MM.1S (cell line): ENCODE results near the gene CWF19L2.

Experiments used
- DNase-seq: peaks from one replicate; pipeline ENCODE4 v3.0.0-alpha.2; 2015
- H2AFZ ChIP-seq: fragments of 300-600 bp; sonication (generic); 2 replicates; pipeline ENCODE4 v1.6.0; 2016; ENCODE audit warnings: antibody characterized with exemption, low read length
- H3F3A ChIP-seq: fragments of 300-600 bp; sonication (generic); 2 replicates; pipeline ENCODE4 v1.6.1; 2016; ENCODE audit warnings: mild to moderate bottlenecking, antibody characterized with exemption, low read length, moderate library complexity, mixed read lengths; ENCODE audit not compliant: insufficient read depth
- H3K27ac ChIP-seq: fragments of 300-600 bp; sonication (generic); 2 replicates; pipeline ENCODE4 v1.5.1; 2016; ENCODE audit warnings: mild to moderate bottlenecking, low read length
- H3K27me3 ChIP-seq: fragments of 300-600 bp; sonication (generic); replicated peaks from 2 replicates; pipeline ENCODE4 v1.6.0; 2016; ENCODE audit warnings: low read length; ENCODE audit not compliant: insufficient read depth
- H3K36me3 ChIP-seq: fragments of 300-600 bp; sonication (generic); replicated peaks from 2 replicates; pipeline ENCODE4 v1.6.1; 2016; ENCODE audit warnings: mild to moderate bottlenecking, low read length, mixed read lengths; ENCODE audit not compliant: insufficient read depth
- H3K4me1 ChIP-seq: fragments of 300-600 bp; sonication (generic); 2 replicates; pipeline ENCODE4 v1.6.1; 2016; ENCODE audit warnings: low read length, mixed read lengths
- H3K4me2 ChIP-seq: fragments of 300-600 bp; sonication (generic); 2 replicates; pipeline ENCODE4 v1.6.0; 2016; ENCODE audit warnings: low read depth, low read length
- H3K4me3 ChIP-seq: fragments of 300-600 bp; sonication (generic); 2 replicates; pipeline ENCODE4 v1.5.1; 2016; ENCODE audit warnings: low read length, mixed read lengths
- H3K79me2 ChIP-seq: fragments of 300-600 bp; sonication (generic); 2 replicates; pipeline ENCODE4 v1.6.1; 2016; ENCODE audit warnings: mixed run types, low read length, mixed read lengths
- H3K9ac ChIP-seq: fragments of 300-600 bp; sonication (generic); 2 replicates; pipeline ENCODE4 v1.6.1; 2016; ENCODE audit warnings: low read length, mixed read lengths
- H3K9me2 ChIP-seq: fragments of 300-600 bp; sonication (generic); replicated peaks from 2 replicates; pipeline ENCODE4 v1.6.1; 2016; ENCODE audit warnings: mild to moderate bottlenecking, low read length, mixed read lengths; ENCODE audit not compliant: insufficient read depth
- H3K9me3 ChIP-seq: fragments of 300-600 bp; sonication (generic); replicated peaks from 2 replicates; pipeline ENCODE4 v1.6.1; 2016; ENCODE audit warnings: mild to moderate bottlenecking, low read length, mixed read lengths; ENCODE audit not compliant: insufficient read depth
- H4K20me1 ChIP-seq: fragments of 300-600 bp; sonication (generic); 2 replicates; pipeline ENCODE4 v1.6.1; 2016; ENCODE audit warnings: mild to moderate bottlenecking, low read length, moderate library complexity, mixed read lengths; ENCODE audit not compliant: insufficient read depth
- EZH2 ChIP-seq: fragments of 300-600 bp; sonication (generic); optimal IDR thresholded peaks from 2 replicates; pipeline ENCODE3; 2017; ENCODE audit warnings: low read depth, mild to moderate bottlenecking, antibody characterized with exemption, low read length, mixed read lengths
- EZH2phosphoT487 ChIP-seq: fragments of 300-600 bp; sonication (generic); IDR thresholded peaks from 2 replicates; pipeline ENCODE4 v1.6.1; 2018; ENCODE audit warnings: antibody characterized with exemption, low read length
- TF ChIP-seq, protein P1 (sequence below): fragments of 300-600 bp; sonication (generic); IDR thresholded peaks from 2 replicates; pipeline ENCODE4 v1.5.1; 2016; ENCODE audit warnings: antibody characterized with exemption, low read length, mixed read lengths

CWF19L2 gene

DNA sequence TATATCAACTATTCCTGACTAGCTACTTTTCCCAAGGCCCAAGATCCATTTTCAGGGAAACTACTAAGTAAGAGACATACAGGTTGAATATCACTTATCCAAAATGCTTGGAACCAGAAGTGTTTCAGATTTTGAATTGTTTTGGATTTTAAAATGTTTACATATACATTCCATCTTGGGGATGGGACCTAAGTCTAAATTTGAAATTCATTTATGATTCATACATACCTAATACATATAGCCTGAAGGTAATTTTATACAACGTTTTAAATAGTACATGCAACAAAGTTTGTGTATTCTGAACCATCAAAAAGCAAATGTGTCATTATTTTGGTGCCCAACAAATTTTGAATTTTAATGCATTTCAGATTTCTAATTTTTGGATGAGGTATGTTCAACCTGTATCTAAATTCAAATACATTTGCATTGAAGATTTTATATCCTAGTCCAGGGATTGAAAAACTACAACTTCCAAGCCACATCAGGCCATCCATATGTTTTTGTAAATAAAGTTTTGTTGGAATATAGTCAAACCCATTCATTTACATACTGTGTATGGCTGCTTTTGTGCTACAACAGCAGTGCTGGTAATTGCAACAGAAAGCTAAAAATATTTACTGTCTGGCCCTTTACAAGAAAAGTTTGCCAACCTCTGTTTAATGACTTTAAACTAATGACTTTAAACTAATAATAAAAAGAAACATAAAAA is 73.3 kb downstream of the CWF19L2 start:
- Histone ChIP-seq H4K20me1 (no peaks in the 10 kb centered on the region), H3K79me2 (no peaks in the 10 kb centered on the region), H3K27ac (no peak overlapping the region), H3K9ac (no peak overlapping the region), H3K27me3 (no peaks in the 10 kb centered on the region), H3K9me3 (no peaks in the 10 kb centered on the region), H3K9me2 (no peaks in the 10 kb centered on the region), H3K4me1 (no peaks in the 10 kb centered on the region), H3K36me3 (no peaks in the 10 kb centered on the region), H3F3A (no peaks in the 10 kb centered on the region), H3K4me3 (no peak overlapping the region), H3K4me2 (no peak overlapping the region), H2AFZ (no peak overlapping the region)
- TF ChIP-seq EZH2phosphoT487 (no peak), EZH2 (no peak)
- TF ChIP-seq, protein P1, sequence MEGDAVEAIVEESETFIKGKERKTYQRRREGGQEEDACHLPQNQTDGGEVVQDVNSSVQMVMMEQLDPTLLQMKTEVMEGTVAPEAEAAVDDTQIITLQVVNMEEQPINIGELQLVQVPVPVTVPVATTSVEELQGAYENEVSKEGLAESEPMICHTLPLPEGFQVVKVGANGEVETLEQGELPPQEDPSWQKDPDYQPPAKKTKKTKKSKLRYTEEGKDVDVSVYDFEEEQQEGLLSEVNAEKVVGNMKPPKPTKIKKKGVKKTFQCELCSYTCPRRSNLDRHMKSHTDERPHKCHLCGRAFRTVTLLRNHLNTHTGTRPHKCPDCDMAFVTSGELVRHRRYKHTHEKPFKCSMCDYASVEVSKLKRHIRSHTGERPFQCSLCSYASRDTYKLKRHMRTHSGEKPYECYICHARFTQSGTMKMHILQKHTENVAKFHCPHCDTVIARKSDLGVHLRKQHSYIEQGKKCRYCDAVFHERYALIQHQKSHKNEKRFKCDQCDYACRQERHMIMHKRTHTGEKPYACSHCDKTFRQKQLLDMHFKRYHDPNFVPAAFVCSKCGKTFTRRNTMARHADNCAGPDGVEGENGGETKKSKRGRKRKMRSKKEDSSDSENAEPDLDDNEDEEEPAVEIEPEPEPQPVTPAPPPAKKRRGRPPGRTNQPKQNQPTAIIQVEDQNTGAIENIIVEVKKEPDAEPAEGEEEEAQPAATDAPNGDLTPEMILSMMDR = no peak
- no peak for DNase-seq

DNA sequence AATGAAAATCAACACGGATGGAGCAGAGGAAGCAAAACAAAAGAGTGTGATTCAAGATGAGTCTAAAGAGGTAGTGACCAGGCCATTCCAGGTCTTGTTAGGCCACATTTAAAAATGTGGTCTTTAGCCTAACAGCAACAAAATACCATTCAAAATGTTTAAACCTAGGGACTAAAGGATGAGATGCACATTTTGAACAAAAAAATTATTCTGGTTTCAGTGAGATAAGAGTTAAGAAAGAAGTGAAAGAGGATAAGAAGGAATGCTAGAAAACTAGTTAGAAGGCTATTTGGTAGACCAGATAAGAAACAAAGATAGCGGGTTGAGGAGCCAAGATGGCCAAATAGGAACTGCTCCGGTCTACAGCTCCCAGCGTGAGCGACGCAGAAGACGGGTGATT is 85.2 kb downstream of the CWF19L2 start:
- Histone ChIP-seq H3K4me3 (no peak overlapping the region), H4K20me1 (no peaks in the 10 kb centered on the region), H2AFZ (no peak overlapping the region), H3K9ac (no peak overlapping the region), H3K27me3 (no peaks in the 10 kb centered on the region), H3K4me1 (no peaks in the 10 kb centered on the region), H3K9me2 (no peaks in the 10 kb centered on the region), H3K79me2 (no peaks in the 10 kb centered on the region), H3K4me2 (no peak overlapping the region), H3K9me3 (no peaks in the 10 kb centered on the region), H3K36me3 (no peaks in the 10 kb centered on the region), H3F3A (no peaks in the 10 kb centered on the region), H3K27ac (no peak overlapping the region)
- no peak for TF ChIP-seq EZH2
- TF ChIP-seq, protein P1 = no peak
- no peak for TF ChIP-seq EZH2phosphoT487
- no peak for DNase-seq

DNA sequence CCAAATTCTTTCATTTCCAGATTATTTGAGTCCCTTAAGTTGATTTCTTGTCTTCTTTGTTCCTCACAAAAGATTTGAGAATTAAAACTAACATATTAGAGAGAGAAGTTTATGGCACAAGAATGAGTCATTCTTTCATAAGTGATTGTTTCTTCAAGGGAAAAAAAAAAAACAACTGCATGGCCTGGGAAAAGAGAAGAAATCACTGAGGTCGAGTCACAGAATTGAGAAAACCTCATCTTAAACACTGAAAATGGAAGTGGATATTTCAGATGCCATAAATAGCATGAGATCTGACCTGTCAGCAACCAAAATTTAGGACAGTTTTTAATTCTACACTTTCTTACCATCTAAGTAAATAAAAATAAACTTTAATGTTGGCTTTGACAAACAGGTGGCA is 87.2 kb downstream of the CWF19L2 start:
- TF ChIP-seq, protein P1 = no peak
- TF ChIP-seq EZH2 = no peak
- TF ChIP-seq EZH2phosphoT487 = no peak
- no peak overlapping the region for H3K4me2 ChIP-seq
- H3K9me3 ChIP-seq = no peaks in the 10 kb centered on the region
- no peak overlapping the region for H3K4me3 ChIP-seq
- no peaks in the 10 kb centered on the region for H3K79me2 ChIP-seq
- H3K27me3 ChIP-seq = no peaks in the 10 kb centered on the region
- no peak for DNase-seq
- no peak overlapping the region for H3K27ac ChIP-seq
- H3K9me2 ChIP-seq = no peaks in the 10 kb centered on the region
- H3K4me1 ChIP-seq = no peaks in the 10 kb centered on the region
- H3F3A ChIP-seq = no peaks in the 10 kb centered on the region
- no peak overlapping the region for H2AFZ ChIP-seq
- no peaks in the 10 kb centered on the region for H3K36me3 ChIP-seq
- no peak overlapping the region for H3K9ac ChIP-seq
- H4K20me1 ChIP-seq = no peaks in the 10 kb centered on the region
